Effector memory CD4-positive, alpha-beta T cell (primary cell): Measurements from ENCODE around the gene COL23A1.

Source experiments
- DNase-seq, 3 donors: peaks; one replicate each; pipeline ENCODE4 v3.0.0-alpha.2; 2020
- H3K27ac ChIP-seq: 2 replicates; pipeline ENCODE4 v1.7.0; 2013; ENCODE audit warnings: mild to moderate bottlenecking, low read length, moderate library complexity; ENCODE audit not compliant: insufficient read depth, poor library complexity, severe bottlenecking
- H3K27me3 ChIP-seq: replicated peaks from 2 replicates; pipeline ENCODE4 v1.7.0; 2013; ENCODE audit warnings: mild to moderate bottlenecking, low read length; ENCODE audit not compliant: insufficient read depth, control insufficient read depth, poor library complexity, severe bottlenecking
- H3K36me3 ChIP-seq: 2 replicates; pipeline ENCODE4 v1.7.0; 2013; ENCODE audit warnings: mild to moderate bottlenecking, low read length, moderate library complexity; ENCODE audit not compliant: control insufficient read depth, insufficient read depth
- H3K4me1 ChIP-seq: 2 replicates; pipeline ENCODE4 v1.7.0; 2013; ENCODE audit warnings: low read length, mild to moderate bottlenecking; ENCODE audit not compliant: control insufficient read depth, insufficient read depth, poor library complexity, severe bottlenecking
- H3K4me3 ChIP-seq: 2 replicates; pipeline ENCODE4 v1.7.0; 2013; ENCODE audit warnings: low read length, low read depth, mild to moderate bottlenecking; ENCODE audit not compliant: insufficient read depth, poor library complexity, severe bottlenecking
- H3K9me3 ChIP-seq: 2 replicates; pipeline ENCODE4 v1.7.0; 2013; ENCODE audit warnings: mild to moderate bottlenecking, low read length, moderate library complexity; ENCODE audit not compliant: control insufficient read depth

Gene COL23A1

DNA sequence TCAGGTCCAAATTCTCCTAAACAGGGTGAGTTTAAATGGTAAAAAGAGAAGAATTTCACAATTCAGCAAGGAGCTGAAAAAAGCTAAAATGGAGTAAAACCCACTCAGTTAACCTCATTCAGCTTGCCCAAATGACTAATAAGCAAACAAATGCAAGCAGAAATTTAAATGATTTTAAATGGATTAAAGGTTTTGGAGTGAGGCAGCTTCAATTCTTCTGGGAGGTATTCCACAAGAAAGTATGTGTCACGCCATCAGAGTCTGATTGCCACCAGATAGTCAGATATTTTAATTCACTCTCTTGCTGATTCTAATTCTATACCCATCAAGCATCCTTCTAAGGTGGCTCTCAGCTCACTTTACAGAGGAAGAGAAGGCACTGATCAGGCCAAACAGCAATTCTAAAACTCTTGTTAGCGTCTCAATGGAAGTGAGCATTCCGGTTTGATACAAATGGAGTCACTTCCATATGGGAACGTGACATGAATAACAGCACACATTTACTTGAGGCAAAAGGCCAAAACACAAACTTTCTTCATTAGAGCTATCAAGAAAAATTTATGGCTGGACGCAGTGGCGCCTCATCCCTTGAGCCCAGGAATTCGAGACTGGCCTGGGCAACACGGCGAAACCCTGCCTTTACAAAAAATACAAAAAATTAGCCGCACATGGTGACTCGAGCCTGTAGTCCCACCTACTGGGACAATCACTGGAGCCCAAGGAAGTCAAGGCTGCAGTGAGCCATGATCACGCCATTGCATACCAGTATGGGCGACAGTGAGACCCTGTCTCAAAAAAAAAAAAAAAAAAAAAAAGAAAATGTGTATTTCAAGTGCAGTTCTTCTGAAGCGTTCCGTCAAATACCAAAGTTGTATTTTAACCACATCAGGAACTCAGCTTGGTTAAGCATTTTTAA is 34.7 kb upstream of the COL23A1 start:
- H3K4me1 ChIP-seq: peaks cover 21% of the 10 kb centered on the region
- no peak for DNase-seq
- H3K9me3 ChIP-seq: no peaks in the 10 kb centered on the region
- H3K36me3 ChIP-seq: peaks cover 30% of the 10 kb centered on the region
- H3K4me3 ChIP-seq: peak overlapping the region; percentile 75
- no peaks in the 10 kb centered on the region for H3K27me3 ChIP-seq
- H3K27ac ChIP-seq: peak overlapping the region; percentile 99

DNA sequence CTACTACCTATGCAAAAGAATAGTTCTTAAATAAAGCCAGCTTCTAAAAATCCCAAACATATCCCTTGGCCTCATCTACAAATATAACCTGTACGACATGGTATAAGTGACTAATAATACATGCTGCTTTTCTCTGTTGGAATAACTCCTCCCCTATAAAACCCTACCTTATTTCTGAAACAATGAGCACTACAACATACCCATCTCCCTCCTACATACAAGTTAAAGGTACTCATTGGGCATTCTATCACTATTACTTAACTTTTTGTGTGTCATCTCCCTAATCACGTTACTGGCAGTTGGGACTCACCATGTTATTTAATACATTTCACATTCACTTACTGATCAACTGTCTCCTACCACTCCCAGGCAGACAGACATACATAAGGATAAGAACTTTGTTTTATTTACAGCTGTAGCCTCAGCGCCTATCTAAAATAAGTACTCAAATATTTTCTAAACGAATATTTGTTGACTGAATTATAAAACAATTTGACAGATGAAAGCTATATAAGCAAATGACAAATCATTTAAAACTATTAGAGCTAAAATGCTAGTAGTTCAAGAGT is 32.6 kb upstream of the COL23A1 start:
- no peaks in the 10 kb centered on the region for H3K9me3 ChIP-seq
- no peak for DNase-seq
- no peak overlapping the region for H3K27ac ChIP-seq
- no peak overlapping the region for H3K4me3 ChIP-seq
- H3K36me3 ChIP-seq: peaks cover 45% of the 10 kb centered on the region
- H3K27me3 ChIP-seq: no peaks in the 10 kb centered on the region
- H3K4me1 ChIP-seq: peaks cover 21% of the 10 kb centered on the region

DNA sequence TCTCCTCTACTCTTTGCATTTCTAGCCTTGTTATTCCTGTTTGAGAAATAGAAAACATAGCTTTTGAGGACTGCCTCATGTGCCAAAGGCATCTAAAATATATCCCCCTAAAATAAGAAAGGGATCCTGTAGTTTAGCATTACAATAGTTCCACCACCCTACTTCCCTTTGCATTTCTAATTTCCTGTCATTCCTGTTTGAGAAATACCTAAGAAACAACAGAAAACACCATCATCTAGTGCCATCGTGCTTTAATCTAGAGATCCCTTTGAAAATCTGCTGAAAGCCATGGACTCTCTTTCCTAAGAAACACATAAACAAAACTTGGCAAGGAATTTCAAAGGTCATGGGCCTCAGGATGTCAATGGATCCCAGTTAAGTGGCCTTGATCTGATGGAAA is 29.2 kb upstream of the COL23A1 start:
- no peaks in the 10 kb centered on the region for H3K27me3 ChIP-seq
- H3K9me3 ChIP-seq: no peaks in the 10 kb centered on the region
- DNase-seq: no peak
- peaks cover 13% of the 10 kb centered on the region for H3K4me1 ChIP-seq
- no peak overlapping the region for H3K27ac ChIP-seq
- peaks cover 69% of the 10 kb centered on the region for H3K36me3 ChIP-seq
- H3K4me3 ChIP-seq: no peak overlapping the region

DNA sequence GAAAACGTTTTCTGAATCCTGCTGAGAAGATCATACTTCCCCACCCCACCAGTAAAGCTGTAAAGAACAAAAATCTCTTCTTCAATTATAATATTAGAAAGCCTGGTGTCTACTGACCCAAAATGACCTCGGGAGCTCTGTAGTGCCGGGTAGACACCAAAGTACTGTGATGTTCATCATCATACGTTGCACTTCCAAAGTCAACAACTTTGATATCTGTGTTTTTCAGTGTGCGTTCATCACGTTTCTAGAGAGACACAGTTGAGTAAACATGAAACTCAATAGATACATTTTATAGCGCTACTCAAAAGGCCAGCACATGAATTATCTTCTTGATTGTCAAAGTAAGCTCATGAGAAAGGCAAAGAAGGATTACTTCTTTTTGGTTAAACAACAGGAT is 22.1 kb upstream of the COL23A1 start:
- H3K9me3 ChIP-seq: no peaks in the 10 kb centered on the region
- H3K4me1 ChIP-seq: no peaks in the 10 kb centered on the region
- H3K36me3 ChIP-seq: peaks cover 77% of the 10 kb centered on the region
- no peak for DNase-seq
- H3K27ac ChIP-seq: no peak overlapping the region
- H3K4me3 ChIP-seq: no peak overlapping the region
- H3K27me3 ChIP-seq: no peaks in the 10 kb centered on the region

DNA sequence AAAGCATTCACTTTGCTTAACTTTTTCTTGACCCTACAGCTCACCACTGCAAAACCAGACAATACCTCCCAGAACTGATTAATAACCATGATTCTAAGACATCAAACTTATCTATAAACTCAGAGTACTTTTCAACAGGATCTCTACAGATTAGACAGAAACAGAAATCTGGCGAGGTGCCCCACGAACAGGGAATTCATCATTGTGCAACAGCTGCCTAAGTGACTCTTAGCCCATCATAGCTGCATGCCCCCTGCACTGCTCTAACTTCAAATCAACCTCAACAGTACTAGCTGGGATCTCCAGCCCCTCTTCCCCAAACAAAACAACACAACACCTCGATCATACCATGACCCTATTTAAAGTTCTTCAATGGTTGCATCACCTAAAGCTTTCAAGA is 16.1 kb upstream of the COL23A1 start:
- DNase-seq: no peak
- Histone ChIP-seq H3K4me1 (no peaks in the 10 kb centered on the region), H3K27me3 (no peaks in the 10 kb centered on the region), H3K36me3 (peaks cover 80% of the 10 kb centered on the region), H3K4me3 (no peak overlapping the region), H3K9me3 (no peaks in the 10 kb centered on the region), H3K27ac (no peak overlapping the region)

DNA sequence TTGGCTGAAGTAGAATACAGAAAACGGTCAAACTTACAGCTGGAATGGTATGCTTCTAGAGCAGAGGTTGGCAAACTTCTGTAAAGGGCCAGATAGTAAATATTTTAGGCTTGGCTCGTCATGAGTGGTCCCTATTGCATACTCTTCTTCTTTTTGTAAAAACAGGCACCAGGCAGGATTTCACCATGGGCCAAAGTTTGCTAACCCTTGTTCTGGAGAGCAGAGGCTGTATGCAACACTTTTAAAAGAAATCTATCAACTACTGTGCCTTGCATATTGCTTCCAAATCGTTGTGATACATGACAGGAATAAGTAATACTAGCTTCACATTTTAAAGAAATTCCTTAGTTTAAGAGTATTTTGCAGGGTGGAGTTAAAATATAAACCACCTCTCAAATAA is 15.6 kb upstream of the COL23A1 start:
- Histone ChIP-seq H3K4me3 (no peak overlapping the region), H3K9me3 (no peaks in the 10 kb centered on the region), H3K36me3 (peaks cover 77% of the 10 kb centered on the region), H3K4me1 (no peaks in the 10 kb centered on the region), H3K27ac (no peak overlapping the region), H3K27me3 (no peaks in the 10 kb centered on the region)
- DNase-seq: no peak

DNA sequence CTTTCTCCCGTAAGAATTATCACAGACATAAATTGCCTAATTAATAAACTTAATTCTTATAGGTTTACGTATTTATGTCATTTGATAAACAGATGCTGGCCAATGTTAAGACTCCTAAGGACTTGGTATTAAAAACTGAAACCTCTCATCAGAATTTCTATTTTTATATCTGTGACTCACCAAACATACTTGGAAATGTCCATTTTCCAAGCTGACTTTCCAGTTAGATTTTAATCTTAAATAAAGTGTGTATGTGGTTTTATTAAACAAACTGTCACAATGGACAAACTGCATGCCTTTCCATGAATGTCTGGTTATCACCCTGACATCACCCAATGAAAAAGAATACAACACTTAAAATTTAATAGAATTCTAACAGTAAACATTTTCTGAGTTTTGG is 12.6 kb upstream of the COL23A1 start:
- H3K27ac ChIP-seq: no peak overlapping the region
- no peak for DNase-seq
- H3K4me1 ChIP-seq: no peaks in the 10 kb centered on the region
- H3K27me3 ChIP-seq: no peaks in the 10 kb centered on the region
- H3K4me3 ChIP-seq: no peak overlapping the region
- H3K9me3 ChIP-seq: no peaks in the 10 kb centered on the region
- H3K36me3 ChIP-seq: peaks cover 58% of the 10 kb centered on the region

DNA sequence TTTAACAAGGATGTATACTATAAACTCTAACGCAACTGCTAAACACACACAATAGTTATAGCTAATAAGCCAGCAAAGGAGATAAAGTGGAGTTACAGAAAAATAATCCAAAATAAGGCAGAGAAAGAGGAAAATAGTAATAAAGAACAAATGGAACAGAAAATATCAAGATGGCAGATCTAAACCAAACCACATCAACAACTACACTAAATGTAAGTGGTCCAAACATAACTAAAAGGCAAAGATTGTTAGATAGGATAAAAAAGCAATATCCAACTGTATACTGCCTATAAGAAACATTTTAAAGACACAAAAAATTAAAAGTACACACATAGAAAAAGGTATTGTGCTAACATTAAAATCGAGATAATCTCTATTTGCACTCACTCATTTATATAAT is 5.6 kb upstream of the COL23A1 start:
- peaks cover 13% of the 10 kb centered on the region for H3K9me3 ChIP-seq
- no peaks in the 10 kb centered on the region for H3K36me3 ChIP-seq
- H3K4me1 ChIP-seq: peaks cover under 1% of the 10 kb centered on the region
- DNase-seq: no peak
- no peak overlapping the region for H3K27ac ChIP-seq
- peaks cover 11% of the 10 kb centered on the region for H3K27me3 ChIP-seq
- H3K4me3 ChIP-seq: no peak overlapping the region

DNA sequence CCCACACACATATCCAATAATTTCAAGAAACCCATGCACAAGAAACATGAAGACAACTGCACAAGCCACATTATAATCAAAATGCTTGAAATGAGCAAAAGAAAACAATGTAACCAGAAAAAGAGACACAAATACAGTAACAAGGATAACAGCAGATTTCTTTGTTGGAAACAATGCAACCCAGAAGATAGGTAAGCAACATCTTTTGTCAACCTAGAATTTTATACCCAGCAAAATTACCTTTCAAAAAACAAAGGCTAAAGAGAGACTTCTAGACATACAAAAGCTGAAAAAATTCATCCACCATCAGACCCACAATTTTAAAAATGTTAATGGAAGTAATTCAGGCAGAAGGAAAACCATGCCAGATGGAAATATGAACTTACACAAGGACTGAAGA is 5.0 kb upstream of the COL23A1 start:
- peaks cover 13% of the 10 kb centered on the region for H3K9me3 ChIP-seq
- H3K4me1 ChIP-seq: peaks cover 6% of the 10 kb centered on the region
- no peak overlapping the region for H3K27ac ChIP-seq
- H3K4me3 ChIP-seq: no peak overlapping the region
- peaks cover 15% of the 10 kb centered on the region for H3K27me3 ChIP-seq
- H3K36me3 ChIP-seq: no peaks in the 10 kb centered on the region
- DNase-seq: no peak

DNA sequence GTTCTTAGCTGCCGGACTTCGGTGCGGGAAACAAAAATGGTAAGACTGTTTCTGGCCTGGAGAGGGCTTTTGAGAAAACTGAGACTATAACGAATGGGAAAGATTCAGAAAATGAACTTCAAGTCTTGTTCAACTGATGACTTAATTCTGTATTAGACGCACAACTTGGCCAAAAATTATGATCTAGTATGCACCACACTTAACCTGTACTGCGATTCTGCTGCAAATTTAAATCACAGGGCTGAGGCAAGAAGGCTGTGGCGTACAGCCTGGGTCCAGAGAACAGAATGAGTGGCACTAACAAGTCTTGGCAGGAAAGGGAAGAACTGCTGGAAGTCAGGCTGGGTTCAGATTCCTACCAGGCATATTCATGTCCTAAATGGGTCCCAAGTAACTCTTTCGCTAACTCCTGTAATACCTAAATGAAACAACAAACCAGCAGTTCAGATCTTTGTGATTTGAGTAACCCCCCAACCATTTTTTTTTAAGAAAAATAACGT is 781 bp upstream of the COL23A1 start:
- Histone ChIP-seq H3K4me3 (peak overlapping the region; percentile 46), H3K36me3 (no peaks in the 10 kb centered on the region), H3K27ac (no peak overlapping the region), H3K27me3 (peaks cover 26% of the 10 kb centered on the region), H3K9me3 (peaks cover 9% of the 10 kb centered on the region), H3K4me1 (peaks cover 7% of the 10 kb centered on the region)
- no peak for DNase-seq
